A549 (cell line): ENCODE data around the gene GABRD. TPM values are rescaled to one million over a fixed set of nuclear protein-coding genes. Genes with fewer than 3 reads are reported as not detected.

Source experiments
- ATAC-seq, 2 experiments: fragments of 200-7000 bp in 1 of 2; fragments of >200 bp in 1 of 2; cut with Nextera tagmentation in 1 of 2; cut with Tn5 transposase in 1 of 2; 3 replicates each; pipeline versions ENCODE4 v1.8.0 to v1.9.1; 2018 to 2020; ENCODE audit warnings: mild to moderate bottlenecking in 1 of 2, moderate library complexity in 1 of 2
- CTCF ChIA-PET: fragments of 300-600 bp; sonication (Branson Sonifier 250); formaldehyde crosslinking; extraction: SDS; loops from one replicate; lab custom pipeline; 2021; ENCODE audit warnings: antibody characterized with exemption, inconsistent platforms; lab: Yijun Ruan, JAX
- POLR2A ChIA-PET: fragments of 350-600 bp; formaldehyde crosslinking; extraction: SDS; loops from one replicate; lab custom pipeline; 2021; ENCODE audit warnings: antibody characterized with exemption, inconsistent platforms; lab: Yijun Ruan, JAX
- DNase-seq, 2 experiments: peaks; one replicate each; pipeline versions ENCODE4 v3.0.0 to v3.0.0-alpha.2; 2011 to 2016; ENCODE audit warnings: low read depth in 1 of 2, low spot score in 1 of 2
- FAIRE-seq: peaks from 2 replicates; lab custom pipeline; 2011; peaks lifted over from hg19 to GRCh38; lab: Jason Lieb, UNC
- H3K27ac ChIP-seq, 2 experiments: fragments of >200 bp; sonication (Bioruptor Twin); formaldehyde crosslinking; 3 replicates each; pipeline ENCODE4 v1.5.1; 2016 to 2017
- H3K4me1 ChIP-seq: fragments of >200 bp; sonication (Bioruptor Twin); formaldehyde crosslinking; 3 replicates; pipeline ENCODE4 v1.6.1; 2016
- H3K4me2 ChIP-seq: fragments of >200 bp; sonication (Bioruptor Twin); formaldehyde crosslinking; 3 replicates; pipeline ENCODE4 v1.6.1; 2016
- H3K4me3 ChIP-seq: fragments of >200 bp; sonication (Bioruptor Twin); formaldehyde crosslinking; 3 replicates; pipeline ENCODE4 v1.5.1; 2016
- H3K9me3 ChIP-seq: fragments of >200 bp; sonication (Bioruptor Twin); formaldehyde crosslinking; 3 replicates; pipeline ENCODE4 v1.6.1; 2016
- BHLHE40 ChIP-seq: IDR thresholded peaks from 2 replicates; pipeline ENCODE4 v1.6.1; 2012; ENCODE audit warnings: low read depth, low read length, inconsistent platforms
- CBX2 ChIP-seq: fragments of 200-600 bp; sonication (generic); IDR thresholded peaks from 2 replicates; pipeline ENCODE4 v1.6.1; 2016; ENCODE audit warnings: low read depth, mild to moderate bottlenecking, borderline replicate concordance
- CBX8 ChIP-seq: fragments of 200-600 bp; sonication (generic); IDR thresholded peaks from 2 replicates; pipeline ENCODE4 v1.6.1; 2016
- CTCF ChIP-seq: fragments of >200 bp; sonication (Bioruptor Twin); formaldehyde crosslinking; IDR thresholded peaks from 3 replicates; pipeline ENCODE4 v1.5.1; 2016
- E2F6 ChIP-seq: IDR thresholded peaks from 2 replicates; pipeline ENCODE4 v1.6.1; 2012; ENCODE audit warnings: low read depth, borderline replicate concordance
- EHF ChIP-seq: fragments of 250-450 bp; sonication (Bioruptor Pico); IDR thresholded peaks from 2 replicates; pipeline ENCODE4 v1.5.0; 2020; ENCODE audit warnings: mild to moderate bottlenecking
- EP300 ChIP-seq, 2 experiments: fragments of >200 bp; sonication (Bioruptor Twin); formaldehyde crosslinking; IDR thresholded peaks; 2 replicates in 1 of 2; 3 replicates in 1 of 2; pipeline ENCODE4 v1.6.1; 2016 to 2017
- ESRRA ChIP-seq: fragments of 150-350 bp; IDR thresholded peaks from 2 replicates; pipeline ENCODE4 v1.6.1; 2014; ENCODE audit warnings: mild to moderate bottlenecking, low read length, borderline replicate concordance
- FOXS1 ChIP-seq: fragments of 250-450 bp; sonication (Bioruptor Pico); IDR thresholded peaks from 2 replicates; pipeline ENCODE4 v1.5.0; 2020; ENCODE audit warnings: mild to moderate bottlenecking, moderate library complexity
- GATA3 ChIP-seq: IDR thresholded peaks from 2 replicates; pipeline ENCODE4 v1.6.1; 2012; ENCODE audit warnings: borderline replicate concordance
- HOXA7 ChIP-seq: fragments of 250-450 bp; sonication (Bioruptor Pico); IDR thresholded peaks from 2 replicates; pipeline ENCODE4 v1.5.0; 2020; ENCODE audit warnings: mild to moderate bottlenecking, moderate library complexity
- KDM5A ChIP-seq: fragments of 200-600 bp; sonication (generic); IDR thresholded peaks from 2 replicates; pipeline ENCODE4 v1.6.1; 2016; ENCODE audit warnings: antibody characterized with exemption, mild to moderate bottlenecking
- MAX ChIP-seq: IDR thresholded peaks from 2 replicates; pipeline ENCODE4 v1.6.1; 2012
- NFE2L2 ChIP-seq: fragments of 150-350 bp; conservative IDR thresholded peaks from 2 replicates; pipeline ENCODE4 v1.6.1; 2014; ENCODE audit warnings: low read length
- RARB ChIP-seq: fragments of 250-450 bp; sonication (Bioruptor Pico); IDR thresholded peaks from 2 replicates; pipeline ENCODE4 v1.8.0; 2021; ENCODE audit warnings: mild to moderate bottlenecking, moderate library complexity
- RNF2 ChIP-seq: fragments of 200-600 bp; sonication (generic); IDR thresholded peaks from 2 replicates; pipeline ENCODE4 v1.6.1; 2016; ENCODE audit warnings: low read depth, mild to moderate bottlenecking, antibody characterized with exemption, moderate library complexity, borderline replicate concordance
- TFCP2L1 ChIP-seq: fragments of 250-450 bp; sonication (Bioruptor Pico); IDR thresholded peaks from 2 replicates; pipeline ENCODE4 v1.5.0; 2021; ENCODE audit warnings: mild to moderate bottlenecking
- ZC3H11A ChIP-seq: fragments of 450-650 bp; IDR thresholded peaks from 2 replicates; pipeline ENCODE4 v1.6.1; 2014; ENCODE audit warnings: antibody characterized with exemption, mild to moderate bottlenecking
- ZFP36 ChIP-seq: fragments of 450-650 bp; IDR thresholded peaks from 2 replicates; pipeline ENCODE4 v1.6.1; 2014; ENCODE audit warnings: borderline replicate concordance; ENCODE audit not compliant: partially characterized antibody
- ZSCAN20 ChIP-seq: fragments of 250-450 bp; sonication (Bioruptor Pico); IDR thresholded peaks from 2 replicates; pipeline ENCODE4 v1.8.0; 2022; ENCODE audit warnings: mild to moderate bottlenecking, moderate library complexity
- WGBS: methylation state at CpG from one replicate; pipeline ENCODE4 v1.1.6; 2017; ENCODE audit errors: missing lambda C conversion rate; 5-methylcytosine and 5-hydroxymethylcytosine counted together
- polyA plus RNA-seq, 4 experiments: library from polyadenylated mRNA; depleted of rRNA in 3 of 4; stranded (reverse); fragments of >200 nt; fragmentation: RNase III in 1 of 4; extraction: RNeasy Plus Mini Kit Qiagen cat#74134 plus additional on column Dnase treatment in 1 of 4; gene quantifications; 2 replicates in 3 of 4; 3 replicates in 1 of 4; pipeline ENCODE4 v1.2.3, GENCODE V29; 2011 to 2017
- TF ChIP-seq, protein P1 (sequence below): fragments of >200 bp; sonication (Bioruptor Twin); formaldehyde crosslinking; IDR thresholded peaks from 2 replicates; pipeline ENCODE4 v1.6.1; 2016
- TF ChIP-seq, protein P2 (sequence below): fragments of 200-600 bp; sonication (generic); IDR thresholded peaks from 2 replicates; pipeline ENCODE4 v1.6.1; 2016; ENCODE audit warnings: antibody characterized with exemption, mild to moderate bottlenecking, moderate library complexity

GABRD gene
- polyA plus RNA-seq, 2 of the 4 experiments (the other 2 are of a cell fraction): 0.12 to 0.52 TPM

GRCh38 chr1:1969953-1970716 is 49.0 kb upstream of the GABRD start:
- ATAC-seq (no peak), FAIRE-seq (no peak), DNase-seq (no peak)
- Histone ChIP-seq H3K9me3 (no peaks in the 10 kb centered on the region), H3K4me1 (no peaks in the 10 kb centered on the region), H3K4me2 (no peak overlapping the region), H3K4me3 (no peak overlapping the region), H3K27ac (no peak overlapping the region)
- TF ChIP-seq CBX8 (no peak), KDM5A (no peak), HOXA7 (CRISPR knock-in tag) (no peak)
- CTCF ChIA-PET: no interaction called here
- WGBS: 64% methylated on average over 14 of the region's 29 CpGs
- POLR2A ChIA-PET: no interaction called here

- ATAC-seq (no peak), FAIRE-seq (no peak), DNase-seq (no peak)
- ChIA-PET CTCF (no interaction called here), POLR2A (no interaction called here)
- WGBS: 71% methylated on average over 14 of the region's 17 CpGs
- TF ChIP-seq CBX2 (no peak), MAX (no peak), GATA3 (no peak), HOXA7 (CRISPR knock-in tag) (no peak), CTCF (no peak)
- Histone ChIP-seq H3K4me2 (no peak overlapping the region), H3K4me1 (no peaks in the 10 kb centered on the region), H3K9me3 (no peaks in the 10 kb centered on the region), H3K4me3 (no peak overlapping the region), H3K27ac (no peak overlapping the region)
Observed at GRCh38 chr1:1971017-1971416, 48.1 kb upstream of the GABRD start.

GRCh38 chr1:1971688-1972087 is 47.5 kb upstream of the GABRD start:
- DNase-seq (no peak), FAIRE-seq (no peak), ATAC-seq (no peak)
- TF ChIP-seq ZC3H11A (no peak), RNF2 (no peak), FOXS1 (CRISPR knock-in tag) (no peak), HOXA7 (CRISPR knock-in tag) (no peak), GATA3 (no peak), ESRRA (no peak), NFE2L2 (no peak), CBX2 (no peak), ZFP36 (no peak), TFCP2L1 (CRISPR knock-in tag) (no peak), EP300 (IDR thresholded peaks at IDR 0.05) (no peak)
- TF ChIP-seq, protein P1, sequence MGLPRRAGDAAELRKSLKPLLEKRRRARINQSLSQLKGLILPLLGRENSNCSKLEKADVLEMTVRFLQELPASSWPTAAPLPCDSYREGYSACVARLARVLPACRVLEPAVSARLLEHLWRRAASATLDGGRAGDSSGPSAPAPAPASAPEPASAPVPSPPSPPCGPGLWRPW: no peak
- 78% methylated on average over 12 of the region's 21 CpGs for WGBS
- Histone ChIP-seq H3K4me2 (no peak overlapping the region), H3K9me3 (no peaks in the 10 kb centered on the region), H3K4me3 (no peak overlapping the region), H3K4me1 (no peaks in the 10 kb centered on the region), H3K27ac (no peak overlapping the region)
- CTCF ChIA-PET: no interaction called here
- POLR2A ChIA-PET: no interaction called here

DNA sequence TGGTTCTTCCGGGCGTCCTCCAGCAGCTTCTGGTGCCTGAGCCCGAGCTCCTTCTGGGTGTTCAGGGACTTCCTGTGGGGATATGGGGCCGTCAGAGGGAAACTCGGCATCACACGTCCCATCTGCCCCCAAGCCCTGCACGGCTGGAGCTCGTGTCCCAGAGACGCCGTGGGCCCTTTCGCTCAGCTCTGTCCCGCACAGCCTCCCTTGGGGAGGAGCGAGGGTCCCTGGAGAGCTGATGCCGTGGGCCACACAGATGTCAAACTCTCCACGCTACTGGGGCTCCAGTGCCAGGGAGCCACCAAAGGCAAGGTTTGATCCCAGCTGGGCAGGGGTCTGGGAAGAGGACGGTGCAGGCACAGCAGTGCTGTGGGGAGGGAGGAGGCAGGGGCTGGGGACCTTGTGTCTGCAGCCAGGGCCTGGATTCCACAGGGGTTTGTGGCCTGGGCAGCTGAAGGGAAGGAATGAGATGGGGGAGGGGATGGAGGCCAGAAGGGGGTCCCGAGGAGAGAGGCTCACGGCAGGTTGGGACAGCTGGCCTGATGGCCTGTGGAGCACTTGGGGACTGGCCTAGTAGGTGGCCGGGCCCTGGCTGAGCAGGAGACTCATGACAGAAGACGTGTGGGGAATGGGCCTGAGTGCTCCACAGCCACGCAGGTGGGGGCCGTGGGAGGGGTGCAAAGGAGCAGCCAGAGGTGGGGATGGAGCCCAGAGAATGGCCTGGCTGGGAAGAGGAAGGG is 46.0 kb upstream of the GABRD start:
- ATAC-seq (no peak), FAIRE-seq (no peak), DNase-seq (no peak)
- CTCF ChIA-PET: interaction anchor here (1.2 kb wide), 1 partner anchor 29 kb away, joined by 4 read pairs; no protein-coding TSS in a partner anchor
- Histone ChIP-seq H3K4me1 (no peaks in the 10 kb centered on the region), H3K27ac (no peak overlapping the region), H3K4me2 (no peak overlapping the region), H3K4me3 (no peak overlapping the region), H3K9me3 (no peaks in the 10 kb centered on the region)
- 56% methylated on average over 10 of the region's 22 CpGs for WGBS
- TF ChIP-seq BHLHE40 (no peak), RARB (CRISPR knock-in tag) (no peak), E2F6 (no peak), KDM5A (no peak), EHF (CRISPR knock-in tag) (no peak), TFCP2L1 (CRISPR knock-in tag) (no peak), RNF2 (no peak), ESRRA (no peak), ZSCAN20 (CRISPR knock-in tag) (no peak)
- TF ChIP-seq, protein P2, sequence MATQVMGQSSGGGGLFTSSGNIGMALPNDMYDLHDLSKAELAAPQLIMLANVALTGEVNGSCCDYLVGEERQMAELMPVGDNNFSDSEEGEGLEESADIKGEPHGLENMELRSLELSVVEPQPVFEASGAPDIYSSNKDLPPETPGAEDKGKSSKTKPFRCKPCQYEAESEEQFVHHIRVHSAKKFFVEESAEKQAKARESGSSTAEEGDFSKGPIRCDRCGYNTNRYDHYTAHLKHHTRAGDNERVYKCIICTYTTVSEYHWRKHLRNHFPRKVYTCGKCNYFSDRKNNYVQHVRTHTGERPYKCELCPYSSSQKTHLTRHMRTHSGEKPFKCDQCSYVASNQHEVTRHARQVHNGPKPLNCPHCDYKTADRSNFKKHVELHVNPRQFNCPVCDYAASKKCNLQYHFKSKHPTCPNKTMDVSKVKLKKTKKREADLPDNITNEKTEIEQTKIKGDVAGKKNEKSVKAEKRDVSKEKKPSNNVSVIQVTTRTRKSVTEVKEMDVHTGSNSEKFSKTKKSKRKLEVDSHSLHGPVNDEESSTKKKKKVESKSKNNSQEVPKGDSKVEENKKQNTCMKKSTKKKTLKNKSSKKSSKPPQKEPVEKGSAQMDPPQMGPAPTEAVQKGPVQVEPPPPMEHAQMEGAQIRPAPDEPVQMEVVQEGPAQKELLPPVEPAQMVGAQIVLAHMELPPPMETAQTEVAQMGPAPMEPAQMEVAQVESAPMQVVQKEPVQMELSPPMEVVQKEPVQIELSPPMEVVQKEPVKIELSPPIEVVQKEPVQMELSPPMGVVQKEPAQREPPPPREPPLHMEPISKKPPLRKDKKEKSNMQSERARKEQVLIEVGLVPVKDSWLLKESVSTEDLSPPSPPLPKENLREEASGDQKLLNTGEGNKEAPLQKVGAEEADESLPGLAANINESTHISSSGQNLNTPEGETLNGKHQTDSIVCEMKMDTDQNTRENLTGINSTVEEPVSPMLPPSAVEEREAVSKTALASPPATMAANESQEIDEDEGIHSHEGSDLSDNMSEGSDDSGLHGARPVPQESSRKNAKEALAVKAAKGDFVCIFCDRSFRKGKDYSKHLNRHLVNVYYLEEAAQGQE: no peak
- POLR2A ChIA-PET: no interaction called here
